DMS153 (cell line): ENCODE data around the gene DFFB.

Experiments used
- DNase-seq: peaks from one replicate; lab custom pipeline; 2025; lab: John Stamatoyannopoulos, UW

Gene DFFB

DNA sequence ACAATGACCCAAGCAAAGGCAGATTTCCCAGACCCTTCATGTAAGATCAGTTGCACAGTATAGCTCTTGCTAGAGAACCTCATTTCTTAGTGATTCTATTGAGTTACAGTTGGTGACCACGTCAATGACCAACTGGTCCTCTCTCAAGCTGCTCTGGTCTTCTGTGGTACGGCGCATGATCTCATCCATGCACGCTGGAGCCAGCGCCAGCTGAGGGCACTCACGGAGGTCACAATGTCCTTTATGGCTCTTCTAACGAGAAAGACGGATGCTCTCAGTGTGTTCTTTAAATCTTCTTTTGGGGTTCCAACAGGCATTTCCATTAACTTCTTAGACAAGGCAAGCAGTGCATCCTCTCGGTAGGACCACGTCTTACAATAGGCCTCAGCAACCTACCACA lies 22.6 kb upstream of the DFFB start:
- no peak for DNase-seq

DNA sequence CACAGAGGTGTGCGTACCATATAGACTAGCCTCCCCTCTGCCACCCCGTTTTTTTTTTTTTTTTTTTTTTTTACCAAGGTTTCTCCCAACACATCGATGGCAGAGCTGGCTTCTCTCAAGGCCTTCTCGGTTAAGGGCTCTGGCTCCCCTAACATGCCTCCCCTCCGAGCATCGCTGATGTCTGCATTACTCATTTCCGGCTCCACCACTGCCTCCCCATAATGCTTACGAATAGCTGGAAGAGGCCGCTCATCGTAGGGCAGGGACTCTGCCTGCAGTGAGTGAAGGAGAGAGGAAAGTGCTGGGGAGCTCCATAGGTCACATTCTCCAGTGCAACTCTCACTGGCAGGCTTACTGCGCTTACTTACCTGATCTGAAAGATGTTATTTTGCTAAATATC lies 20.9 kb upstream of the DFFB start:
- no peak for DNase-seq

DNA sequence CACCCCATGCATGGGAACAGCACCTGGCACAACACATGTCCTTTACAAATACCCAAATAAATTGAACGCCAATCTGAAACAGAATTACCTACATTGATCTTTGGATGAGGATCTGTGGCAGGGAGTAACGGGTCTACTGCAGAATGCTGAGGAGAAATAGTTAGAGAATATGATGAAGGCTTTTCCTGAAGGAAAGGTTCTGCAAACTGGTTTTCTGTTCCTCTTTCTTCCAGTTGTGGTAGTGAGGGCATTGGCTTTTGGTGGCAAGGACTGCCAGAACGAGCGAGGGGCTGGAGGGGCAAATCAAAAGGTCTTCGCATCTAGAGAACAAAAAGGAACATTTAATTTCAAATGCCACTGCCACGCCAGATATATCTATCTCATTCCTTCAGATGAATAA lies 20.1 kb upstream of the DFFB start:
- DNase-seq = no peak

DNA sequence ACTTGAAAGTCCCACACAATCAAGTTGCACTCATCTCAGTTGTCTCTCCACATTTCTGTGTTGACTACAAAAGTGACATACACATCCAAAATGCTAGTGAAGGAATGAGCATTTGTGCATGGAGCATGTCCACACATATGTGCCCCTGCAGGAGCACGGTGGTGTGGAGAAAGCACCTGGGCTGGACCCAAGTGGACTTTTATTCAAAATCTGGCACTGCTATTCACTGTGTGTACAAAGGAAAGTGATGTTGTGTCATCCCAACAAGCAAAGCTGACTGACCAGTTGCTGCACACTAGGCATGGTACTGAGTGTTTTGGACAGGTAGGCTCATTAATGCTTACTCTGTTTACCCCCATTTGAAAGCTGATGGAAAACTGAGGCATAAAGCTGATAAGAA lies 19.6 kb upstream of the DFFB start:
- no peak for DNase-seq

DNA sequence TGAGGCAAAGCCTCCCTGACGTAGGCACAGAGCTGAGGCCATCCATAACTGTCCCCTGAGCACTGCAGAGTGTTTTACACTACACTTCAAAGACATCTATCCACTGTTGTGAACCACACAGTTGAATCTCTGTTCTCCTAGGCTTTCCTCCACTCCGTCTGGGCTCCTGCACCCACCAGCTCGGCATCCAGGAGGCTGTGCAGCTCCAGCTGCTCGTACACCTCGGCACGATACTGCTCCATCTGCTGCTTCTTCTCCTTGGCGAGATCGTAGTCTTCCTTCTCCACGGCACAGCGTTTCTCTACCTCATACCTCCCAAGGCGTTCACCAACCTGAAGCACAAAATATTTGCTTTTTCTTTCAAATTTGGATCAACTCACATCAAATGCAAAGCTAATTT lies 18.5 kb upstream of the DFFB start:
- no peak for DNase-seq

DNA sequence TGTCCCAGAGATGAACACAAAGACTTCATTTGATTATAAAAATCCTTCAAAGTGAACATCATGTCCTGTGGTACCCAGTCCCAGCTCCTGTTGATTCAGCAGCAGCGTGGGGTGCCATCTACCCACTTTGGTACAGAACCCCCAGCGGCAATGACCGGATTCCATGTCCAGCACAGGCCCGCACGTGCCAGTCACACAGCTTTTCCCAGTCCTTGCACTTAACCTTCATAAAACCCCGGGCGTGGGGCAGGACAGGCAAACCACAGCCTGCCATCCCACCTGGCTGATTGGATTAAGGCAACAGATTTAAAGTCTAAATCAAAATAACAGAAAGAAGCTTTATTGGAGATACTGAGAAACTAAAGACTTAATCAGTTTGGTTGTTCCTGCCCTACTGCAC lies 15.8 kb upstream of the DFFB start:
- DNase-seq = no peak

DNA sequence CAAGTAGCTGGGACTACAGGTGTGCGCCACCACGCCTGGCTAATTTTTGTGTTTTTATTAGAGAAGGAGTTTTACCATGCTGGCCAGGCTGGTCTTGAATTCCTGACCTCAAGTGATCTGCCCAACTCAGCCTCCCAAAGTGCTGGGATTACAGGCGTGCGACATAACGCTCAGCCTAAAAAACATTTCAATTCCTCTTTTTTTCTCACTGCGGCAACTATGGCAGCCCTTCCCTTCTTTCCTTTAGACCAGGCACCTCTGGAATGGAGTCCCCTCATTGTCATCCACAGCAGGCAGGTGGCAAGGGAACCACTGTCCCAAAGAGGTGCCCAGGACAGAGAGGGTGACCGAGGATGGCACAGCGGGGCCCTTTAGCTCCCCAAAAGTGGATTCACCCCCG lies 14.4 kb upstream of the DFFB start:
- DNase-seq = no peak

DNA sequence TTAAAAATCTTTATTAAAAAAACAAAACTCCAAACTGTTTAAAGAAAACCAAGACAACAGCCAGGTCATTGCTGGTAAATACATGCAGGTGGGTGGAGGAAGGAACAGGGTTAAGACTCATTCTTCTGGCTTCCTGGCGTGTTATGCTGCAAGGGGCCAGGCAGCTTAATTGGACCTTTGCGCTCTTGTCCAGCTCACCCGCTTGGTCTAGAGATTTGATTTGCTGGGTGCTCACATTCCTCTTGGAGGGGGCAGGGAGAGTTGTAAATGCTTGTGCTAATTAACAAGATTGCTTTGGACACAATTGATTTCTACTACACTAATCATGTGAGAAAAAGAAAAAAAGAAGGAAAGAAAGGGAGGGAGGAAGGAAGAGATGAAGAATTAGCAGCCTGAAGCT lies 10.7 kb upstream of the DFFB start:
- no peak for DNase-seq

DNA sequence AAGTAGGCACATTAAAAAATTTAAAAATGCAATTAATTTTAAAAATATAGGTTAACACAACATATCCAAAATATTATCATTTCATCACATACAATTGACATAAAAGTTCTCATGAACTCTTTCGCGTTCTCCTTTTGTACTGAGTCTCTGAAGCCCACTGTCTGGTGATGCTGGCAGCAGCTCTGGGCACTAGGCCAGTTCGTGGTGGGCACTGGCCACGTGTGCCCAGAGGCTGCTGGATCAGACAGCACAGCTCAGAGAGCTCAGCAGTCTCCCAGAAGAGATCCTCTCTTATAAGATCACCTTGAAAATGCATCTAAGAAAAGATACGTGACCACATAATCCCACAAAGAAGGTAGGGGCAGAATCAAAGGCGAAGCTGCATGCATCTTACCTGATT lies 10.2 kb upstream of the DFFB start:
- no peak for DNase-seq

DNA sequence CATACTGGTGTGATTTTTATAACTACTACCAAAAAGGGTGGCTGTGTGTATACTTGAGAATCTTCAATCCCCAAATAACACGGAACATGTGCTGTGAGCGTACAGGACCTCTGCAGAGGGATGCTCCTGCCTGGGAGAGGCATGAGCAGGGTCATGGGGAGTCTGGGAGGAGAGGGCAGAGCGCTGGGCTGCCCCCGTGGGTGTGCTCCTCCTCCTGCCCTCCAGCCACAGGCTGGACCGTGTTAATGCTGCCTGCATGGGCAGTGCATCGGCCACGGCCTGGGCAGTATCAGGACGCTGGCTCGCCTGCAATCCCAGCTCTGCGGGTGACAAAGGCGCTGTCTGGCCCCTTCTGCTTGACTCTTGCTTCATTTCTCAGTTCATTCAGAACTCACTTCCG lies 6.4 kb upstream of the DFFB start:
- no peak for DNase-seq

DNA sequence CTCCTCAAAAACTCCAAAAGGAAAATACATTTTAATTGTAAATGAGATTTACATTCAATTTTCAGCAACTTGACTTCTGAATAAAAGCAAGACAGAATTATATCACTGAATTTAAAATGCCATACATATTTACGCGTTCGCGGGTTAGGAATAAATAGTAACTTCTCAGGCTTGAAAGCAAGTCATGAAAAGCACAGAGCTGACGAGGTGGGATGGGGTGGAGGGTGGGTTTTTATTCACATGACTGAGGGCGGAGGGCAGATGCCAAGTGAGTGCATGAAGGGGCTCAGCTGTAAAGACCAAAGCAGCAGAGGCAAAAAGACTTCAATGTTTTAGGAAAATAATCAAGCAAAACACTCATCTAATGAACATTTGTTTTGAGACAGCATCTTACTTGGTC lies 6.0 kb upstream of the DFFB start:
- DNase-seq = no peak

DNA sequence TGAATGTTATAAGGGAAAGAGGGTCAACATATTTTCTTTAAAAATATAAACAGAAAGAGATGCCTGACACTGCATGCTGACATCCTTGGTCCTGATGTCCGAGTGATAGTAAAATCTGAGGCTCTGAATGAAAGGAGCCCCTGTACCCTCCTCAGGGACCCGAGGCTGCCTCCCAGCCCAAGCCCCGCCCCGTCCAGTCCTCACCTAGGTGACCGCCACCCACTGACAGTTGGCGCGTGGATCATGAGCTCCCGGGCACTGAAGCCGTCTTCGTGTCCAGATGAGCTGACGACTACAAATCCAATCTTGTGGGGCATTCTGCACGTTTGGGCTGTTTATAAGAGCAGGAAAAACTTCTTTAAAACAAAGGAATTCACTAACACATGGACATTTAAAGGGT lies 5.2 kb upstream of the DFFB start:
- DNase-seq = no peak

DNA sequence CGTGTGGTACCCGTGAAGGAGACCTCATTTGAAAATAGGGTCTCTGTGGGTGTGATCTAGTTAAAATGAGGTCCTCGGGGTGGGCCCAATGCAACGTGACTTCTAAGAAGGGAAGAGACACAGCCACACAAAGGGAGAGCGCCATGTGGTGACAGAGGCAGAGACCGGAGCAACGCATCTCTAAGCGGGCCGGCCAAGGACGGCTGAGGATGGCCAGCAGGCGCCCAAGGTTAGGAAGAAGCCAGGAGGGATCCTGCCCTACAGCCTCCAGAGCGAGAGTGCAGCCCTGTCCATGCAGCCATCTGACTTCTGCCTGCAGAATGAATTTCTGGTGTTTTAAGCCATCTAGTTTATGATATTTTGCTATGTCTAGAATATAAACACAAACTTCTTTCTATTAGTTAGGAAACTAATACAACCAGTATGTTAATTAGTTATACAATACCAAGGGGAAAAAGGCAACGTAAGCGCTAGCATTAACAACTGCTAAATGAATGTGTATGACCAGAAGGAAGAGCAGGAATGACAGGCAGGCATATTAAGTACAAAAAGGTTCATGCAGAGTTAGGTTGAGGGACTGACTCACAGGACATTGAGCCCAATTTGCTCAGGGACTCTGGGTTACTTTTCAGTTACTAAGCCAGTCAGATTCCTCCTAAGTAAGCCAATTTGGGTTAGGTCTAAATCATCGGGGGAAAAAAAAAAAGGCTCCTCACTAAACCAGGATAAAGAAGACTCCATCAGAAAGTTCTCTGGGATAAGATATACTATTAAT lies 4.4 kb upstream of the DFFB start:
- DNase-seq = no peak

DNA sequence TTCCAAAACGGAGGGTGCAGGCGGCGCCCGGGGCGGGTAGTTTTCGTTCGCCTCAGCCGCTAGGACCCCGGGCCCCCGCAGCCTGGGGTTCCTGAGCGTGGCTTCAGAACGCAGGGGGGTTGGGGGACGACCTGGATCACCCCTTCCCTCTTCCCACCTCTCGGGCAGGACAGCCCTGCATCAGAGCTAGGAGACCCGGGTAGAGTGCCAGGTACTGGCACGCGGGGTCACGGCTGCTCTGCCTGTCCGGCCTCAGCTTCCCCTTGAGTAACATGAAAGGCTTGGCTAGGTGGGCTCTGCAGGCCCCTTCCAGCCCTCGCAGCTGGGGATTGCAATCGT lies 484 bp downstream of the DFFB start:
- no peak for DNase-seq

DNA sequence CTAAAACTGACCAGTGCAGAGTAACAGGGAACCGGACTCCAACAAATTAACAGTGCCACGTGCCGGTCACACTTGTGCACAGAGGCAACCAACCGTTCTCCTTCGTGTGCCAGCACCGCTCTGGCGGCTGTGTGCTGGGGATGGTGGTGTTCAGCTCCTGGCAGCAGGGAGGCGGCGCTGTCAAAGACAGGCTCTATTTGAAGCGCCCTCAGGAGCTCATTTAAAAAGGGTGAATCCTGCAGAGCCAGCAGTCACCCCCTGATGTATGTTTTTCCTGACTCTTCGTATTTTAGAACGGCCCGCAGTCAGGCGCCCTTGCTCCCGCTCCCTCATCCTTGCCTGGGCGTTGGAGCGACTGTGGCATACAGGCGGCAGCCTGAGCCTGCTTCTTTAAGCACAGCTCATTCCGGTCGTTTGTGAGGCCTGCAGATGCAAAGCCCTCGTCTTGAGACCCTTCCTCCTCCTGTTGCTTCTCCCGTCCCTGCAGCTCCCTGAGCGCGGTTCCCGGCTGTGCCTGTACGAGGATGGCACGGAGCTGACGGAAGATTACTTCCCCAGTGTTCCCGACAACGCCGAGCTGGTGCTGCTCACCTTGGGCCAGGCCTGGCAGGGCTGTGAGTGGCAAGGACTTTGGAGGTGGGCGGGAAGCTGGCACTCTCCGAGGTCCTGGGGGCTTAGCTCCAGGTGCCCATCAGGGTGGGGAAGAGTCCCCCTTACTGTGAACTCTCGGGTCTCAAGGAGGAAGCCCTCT lies 1.1 kb downstream of the DFFB start:
- no peak for DNase-seq

DNA sequence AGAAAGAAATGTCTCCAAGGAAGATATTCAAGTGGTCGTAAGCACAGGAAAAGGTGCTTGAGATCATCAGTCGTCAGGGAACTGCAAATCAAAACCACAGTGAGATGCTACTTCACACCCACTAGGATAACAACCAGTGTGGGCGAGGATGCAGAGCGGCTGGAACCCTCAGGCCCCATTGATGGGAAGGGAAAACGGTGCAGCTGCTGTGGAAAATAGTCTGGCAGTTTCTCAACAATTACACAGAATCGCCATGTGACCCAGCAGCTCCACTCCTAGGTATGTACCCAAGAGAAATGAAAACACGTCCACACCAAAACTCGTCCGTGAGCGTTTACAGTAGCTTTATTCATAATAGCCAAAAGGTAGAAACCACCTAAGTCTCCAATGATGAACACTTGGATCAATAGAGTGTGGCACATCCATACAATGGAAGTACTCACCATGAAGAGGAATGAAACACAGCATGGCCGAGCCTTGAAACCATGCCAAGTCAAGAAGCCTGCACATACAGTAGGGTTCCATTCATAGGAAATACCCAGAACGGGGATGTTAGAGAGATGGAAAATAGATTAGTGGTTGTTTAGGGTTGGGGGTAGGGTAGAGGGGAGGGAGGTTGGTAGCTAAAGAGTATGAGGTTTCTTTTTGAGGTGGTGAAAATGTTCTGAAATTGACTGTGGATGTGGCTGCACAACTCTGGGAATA lies 6.1 kb downstream of the DFFB start:
- no peak for DNase-seq

DNA sequence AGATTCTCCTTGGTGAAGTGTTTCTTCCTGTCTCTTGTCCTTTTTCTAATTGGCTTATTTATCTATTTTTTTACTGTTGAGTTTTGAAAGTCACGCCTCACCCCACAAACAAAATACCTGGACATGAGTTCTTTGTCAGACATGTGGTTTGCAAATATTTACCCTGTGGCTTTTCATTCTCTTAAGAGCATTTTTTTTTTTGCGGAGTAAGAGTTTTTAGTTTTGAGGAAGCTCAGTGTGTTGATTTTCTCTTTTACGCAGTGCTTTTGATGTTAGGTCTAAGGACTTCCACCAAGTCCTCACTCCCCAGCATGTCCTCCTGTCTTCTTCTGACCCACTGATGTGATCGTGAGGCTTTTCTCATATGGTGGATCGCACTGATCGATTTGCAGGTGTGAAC lies 7.6 kb downstream of the DFFB start:
- no peak for DNase-seq

DNA sequence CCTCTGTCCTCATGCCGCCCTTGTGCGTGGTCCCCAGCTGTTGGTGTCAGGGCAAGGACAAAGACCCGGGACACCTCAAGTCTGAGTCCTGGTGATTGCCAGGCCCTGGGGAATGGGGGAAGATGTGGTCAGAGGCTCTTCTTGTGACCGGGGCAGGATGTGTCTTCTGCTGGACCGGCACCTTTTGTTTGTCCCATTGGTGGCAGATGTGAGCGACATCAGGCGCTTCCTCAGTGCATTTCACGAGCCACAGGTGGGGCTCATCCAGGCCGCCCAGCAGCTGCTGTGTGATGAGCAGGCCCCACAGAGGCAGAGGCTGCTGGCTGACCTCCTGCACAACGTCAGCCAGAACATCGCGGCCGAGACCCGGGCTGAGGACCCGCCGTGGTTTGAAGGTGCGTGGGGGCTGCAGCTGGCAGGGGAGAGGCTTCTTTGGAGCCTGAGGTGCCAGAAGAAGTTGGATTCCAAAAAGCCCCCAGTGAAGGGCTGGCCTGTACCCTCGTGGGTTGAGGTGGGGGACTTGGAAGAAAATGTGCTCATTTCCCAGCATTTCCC lies 8.4 kb downstream of the DFFB start:
- DNase-seq = no peak

DNA sequence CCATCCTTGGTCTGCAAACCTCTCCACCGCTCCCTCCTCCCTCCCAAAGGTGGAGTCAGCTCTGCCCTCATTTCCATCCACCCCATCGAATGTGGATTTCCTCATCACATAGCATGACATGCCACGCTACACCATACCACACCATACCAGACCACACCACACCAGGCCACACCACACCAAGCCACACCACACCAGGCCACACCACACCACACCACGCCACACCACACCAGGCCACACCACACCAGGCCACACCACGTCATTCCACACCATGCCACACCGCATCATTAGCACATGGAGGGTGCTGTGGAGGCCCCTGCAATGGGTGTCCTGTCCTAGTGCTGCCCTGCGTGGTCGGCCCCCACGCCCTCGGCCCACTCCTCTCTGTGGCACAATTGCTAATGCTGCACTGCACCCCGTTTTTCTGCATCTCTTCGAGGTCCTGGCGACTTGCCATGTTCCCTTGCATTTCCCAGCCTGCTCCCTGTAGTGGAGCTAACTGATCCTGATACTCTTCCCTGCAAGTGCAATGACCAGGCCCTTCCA lies 11.3 kb downstream of the DFFB start:
- DNase-seq = no peak

DNA sequence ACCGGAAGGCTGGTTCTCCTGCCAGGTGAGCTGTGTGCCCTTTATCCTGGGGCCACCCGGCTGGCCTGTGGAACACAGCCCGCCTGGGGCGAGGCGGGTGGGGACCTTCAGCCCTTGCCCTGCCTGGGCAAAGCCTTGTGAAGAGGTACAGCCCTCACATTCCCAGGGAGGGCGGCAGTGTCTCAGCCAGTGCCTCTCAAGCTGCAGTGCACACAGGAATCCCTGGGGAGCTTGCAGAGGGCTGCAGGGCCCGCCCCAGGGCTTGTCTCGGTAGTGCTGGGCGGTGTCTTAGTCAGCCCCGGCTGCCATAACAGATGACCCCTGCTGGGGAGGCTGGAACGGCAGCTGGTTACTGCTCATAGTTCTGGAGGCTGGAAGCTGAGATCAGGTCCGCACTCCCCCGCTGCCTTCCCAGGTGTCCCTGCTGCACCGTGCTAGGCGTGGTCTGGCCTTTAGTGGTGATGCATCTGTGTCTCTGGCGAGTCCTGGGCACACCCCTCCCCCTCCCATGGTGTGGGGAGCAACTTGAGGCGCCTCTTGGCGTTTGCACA lies 12.6 kb downstream of the DFFB start:
- peak; percentile 77 for DNase-seq

DNA sequence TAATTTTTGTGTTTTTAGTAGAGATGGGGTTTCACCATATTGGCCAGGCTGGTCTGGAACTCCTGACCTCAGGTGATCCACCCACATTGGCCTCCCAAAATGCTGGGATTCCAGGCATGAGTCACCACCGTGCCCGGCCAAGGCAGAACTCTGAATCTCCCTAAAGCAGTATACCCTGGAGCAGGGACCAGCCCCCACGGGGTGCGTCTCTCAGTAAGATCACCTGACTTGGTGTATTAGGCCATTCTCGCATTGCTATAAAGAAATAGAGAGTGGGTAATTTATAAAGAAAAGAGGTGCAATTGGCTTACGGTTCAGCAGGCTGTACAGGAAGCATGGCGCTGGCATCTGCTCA lies 14.2 kb downstream of the DFFB start:
- no peak for DNase-seq

DNA sequence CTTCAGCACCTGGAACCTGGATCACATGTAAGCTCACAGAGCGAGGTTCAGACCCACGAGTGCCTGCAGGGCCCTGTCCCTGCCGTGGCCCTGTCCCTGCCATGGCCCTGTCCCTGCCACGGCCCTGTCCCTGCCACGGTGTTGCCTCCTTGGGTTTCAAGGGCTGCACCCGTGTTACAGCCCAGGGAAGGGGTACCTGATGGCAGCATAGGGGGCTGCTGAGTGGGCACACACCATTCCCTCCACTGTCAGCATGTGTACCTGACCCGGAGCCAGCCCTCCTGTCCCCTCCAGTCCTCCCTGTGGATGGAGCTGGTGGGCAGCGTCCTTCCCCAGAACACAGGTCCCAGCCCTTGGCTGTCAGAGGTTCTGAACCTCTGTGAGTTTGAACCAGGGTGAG lies 15.3 kb downstream of the DFFB start:
- DNase-seq = no peak

DNA sequence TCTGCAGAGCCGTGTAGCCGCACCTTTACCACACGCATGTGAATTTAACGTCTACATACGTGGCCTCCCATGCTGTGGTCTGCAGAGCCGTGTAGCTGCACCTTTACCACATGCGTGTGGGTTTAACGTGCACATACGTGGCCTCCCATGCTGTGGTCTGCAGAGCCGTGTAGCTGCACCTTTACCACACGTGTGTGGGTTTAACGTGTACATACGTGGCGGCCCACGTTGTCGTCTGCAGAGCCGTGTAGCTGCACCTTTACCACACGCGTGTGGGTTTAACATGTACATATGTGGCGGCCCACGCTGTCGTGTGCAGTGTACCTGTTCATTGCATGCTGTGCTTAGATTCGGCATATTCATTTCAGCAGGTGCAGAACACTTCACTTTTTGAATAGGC lies 17.5 kb downstream of the DFFB start:
- DNase-seq = no peak
